Dermis microvascular lymphatic vessel endothelial cell (primary cell): ENCODE data around the gene ACP4. TPM values are rescaled to one million over a fixed set of nuclear protein-coding genes. Genes with fewer than 3 reads are reported as not detected.
A peak's percentile ranks its signal among the peaks of the same experiment; 100 is the strongest.
"Not testable (repeated sequence)": the region's sequence is repeated elsewhere in the genome, so short reads cannot be mapped to it uniquely, and the experiment has no call there.

Source experiments
- DNase-seq, 2 donors: peaks; one replicate each; pipeline versions ENCODE4 v3.0.0 to v3.0.0-alpha.2; 2010; ENCODE audit warnings: low read depth in 2 of 2
- total RNA-seq: library from RNA; depleted of rRNA; stranded (reverse); fragments of >200 nt; gene quantifications from 2 replicates; pipeline ENCODE4 v1.2.1, GENCODE V29; 2014

Gene ACP4
- total RNA-seq, 1 donor from 2014 or later = not detected

- no peak for DNase-seq
These were observed 6.6 kb downstream of the ACP4 start for GRCh38 chr19:50796634-50797428.

GRCh38 chr19:50797429-50797780, 7.2 kb downstream of the ACP4 start:
- no peak for DNase-seq

- DNase-seq = no peak
These were observed 7.8 kb downstream of the ACP4 start for GRCh38 chr19:50797781-50798658.

- DNase-seq = no peak
These were observed 8.7 kb downstream of the ACP4 start for GRCh38 chr19:50798659-50799546.

GRCh38 chr19:50799547-50799851, 9.3 kb downstream of the ACP4 start:
- no peak for DNase-seq

- DNase-seq = no peak
These were observed 10.9 kb downstream of the ACP4 start for GRCh38 chr19:50801107-50801506.

GRCh38 chr19:50803633-50804419, 13.6 kb downstream of the ACP4 start:
- DNase-seq = peak in 1 of 2 donors; percentile 39

GRCh38 chr19:50804420-50805272, 14.4 kb downstream of the ACP4 start:
- peak; percentile 97 to 99 for DNase-seq

- DNase-seq = no peak
These were observed 18.6 kb downstream of the ACP4 start for GRCh38 chr19:50808856-50809255.

GRCh38 chr19:50811622-50812238, 21.5 kb downstream of the ACP4 start:
- not testable (repeated sequence) for DNase-seq

GRCh38 chr19:50812474-50812873, 22.3 kb downstream of the ACP4 start:
- no peak for DNase-seq

- no peak for DNase-seq
These were observed 24.7 kb downstream of the ACP4 start for GRCh38 chr19:50814883-50815282.

- no peak for DNase-seq
These were observed 25.2 kb downstream of the ACP4 start for GRCh38 chr19:50815439-50815838.

GRCh38 chr19:50817941-50818858, 28.0 kb downstream of the ACP4 start:
- peak in 1 of 2 donors; percentile 23 for DNase-seq

- no peak for DNase-seq
These were observed 28.8 kb downstream of the ACP4 start for GRCh38 chr19:50818859-50819472.

- no peak for DNase-seq
These were observed 29.4 kb downstream of the ACP4 start for GRCh38 chr19:50819636-50820035.

- no peak for DNase-seq
These were observed 29.9 kb downstream of the ACP4 start for GRCh38 chr19:50820086-50820485.
